KBM-7 (cell line): ENCODE measurements around the gene CASP1.
"Not testable (repeated sequence)": the region's sequence is repeated elsewhere in the genome, so short reads cannot be mapped to it uniquely, and the experiment has no call there.

Source experiments
- DNase-seq: peaks from one replicate; pipeline ENCODE4 v3.0.0-alpha.2; 2015
- in situ Hi-C: fragments of 300-500 bp; cut with MboI; formaldehyde crosslinking; loops from 2 replicates; pipeline ENCODE4 v1.14.3; 2020; ENCODE audit warnings: low sequenced_read_pairs, low pct_unique_long_range_greater_than_20kb, mixed read lengths

CASP1 gene

DNA sequence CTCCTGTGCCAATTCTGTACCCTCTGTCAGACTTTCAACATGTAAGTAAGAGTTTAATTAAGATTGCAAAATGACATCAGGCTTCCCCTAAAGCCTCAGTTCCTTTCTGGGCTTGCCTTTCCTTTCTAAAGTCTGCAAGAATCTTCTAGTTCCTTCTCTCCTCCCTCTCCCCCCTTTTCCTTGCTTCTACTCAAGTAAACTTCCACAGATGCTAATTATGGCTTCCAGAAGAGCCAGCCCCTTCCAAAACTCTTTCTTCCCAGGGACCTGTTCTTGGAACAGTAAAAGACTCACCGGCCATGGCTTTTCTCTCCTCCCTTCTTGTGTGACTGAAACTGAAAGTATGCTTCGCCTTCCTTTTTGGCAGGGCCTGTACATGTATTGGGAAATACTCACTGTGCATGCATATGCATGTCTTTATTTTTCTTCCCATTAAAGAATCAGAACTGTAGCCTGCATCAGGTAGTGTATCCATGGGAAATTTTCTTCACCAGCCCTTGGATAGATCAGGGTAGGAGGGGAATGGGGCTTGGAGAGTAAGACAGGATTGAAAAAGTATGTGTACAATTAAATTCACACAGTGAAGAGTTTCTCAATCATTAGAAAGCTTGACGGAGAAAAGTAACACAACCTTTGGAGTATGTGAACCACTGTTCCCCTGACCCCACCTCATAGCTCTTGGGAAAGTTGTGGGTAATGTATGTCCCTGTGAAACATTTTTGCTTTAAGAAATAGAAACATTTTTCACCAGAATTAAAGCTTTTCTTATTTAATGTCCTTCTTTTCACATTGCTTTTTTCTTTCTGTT is at the start of gene CASP1:
TSS of gene CASP1 (minus strand) at position 332 of the 808 bp plus-strand sequence. CDS start at position 301, 31 bp downstream.
- in situ Hi-C loops = no loop called here
- DNase-seq = peak; percentile 41

GRCh38 chr11:105081412-105082150 is 46.6 kb upstream of the CASP1 start:
- in situ Hi-C loops = no loop called here
- DNase-seq = no peak

- in situ Hi-C loops = not testable (repeated sequence)
- DNase-seq = peak; percentile 4
Measured at GRCh38 chr11:105080171-105080906, 45.4 kb upstream of the CASP1 start.

DNA sequence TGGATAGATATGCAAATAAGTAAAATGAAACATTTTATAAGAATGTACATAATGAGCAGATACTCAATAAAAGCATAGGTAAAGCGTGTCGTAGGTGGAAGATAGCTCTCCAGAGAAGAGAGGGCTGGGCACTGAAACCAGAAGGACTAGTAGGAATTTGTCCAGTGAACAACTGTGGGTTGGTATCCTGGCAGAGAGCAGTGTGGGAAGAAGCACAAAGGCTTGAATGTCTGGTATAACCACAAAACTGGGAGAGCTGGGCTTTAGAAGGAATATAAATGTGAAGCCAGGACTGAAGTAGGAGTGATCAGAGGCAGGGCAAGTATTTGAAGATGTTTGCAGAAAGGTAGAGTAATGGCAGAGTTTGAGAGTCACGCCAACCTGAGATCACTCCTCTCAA is 43.3 kb upstream of the CASP1 start:
- in situ Hi-C loops = no loop called here
- DNase-seq = no peak

DNA sequence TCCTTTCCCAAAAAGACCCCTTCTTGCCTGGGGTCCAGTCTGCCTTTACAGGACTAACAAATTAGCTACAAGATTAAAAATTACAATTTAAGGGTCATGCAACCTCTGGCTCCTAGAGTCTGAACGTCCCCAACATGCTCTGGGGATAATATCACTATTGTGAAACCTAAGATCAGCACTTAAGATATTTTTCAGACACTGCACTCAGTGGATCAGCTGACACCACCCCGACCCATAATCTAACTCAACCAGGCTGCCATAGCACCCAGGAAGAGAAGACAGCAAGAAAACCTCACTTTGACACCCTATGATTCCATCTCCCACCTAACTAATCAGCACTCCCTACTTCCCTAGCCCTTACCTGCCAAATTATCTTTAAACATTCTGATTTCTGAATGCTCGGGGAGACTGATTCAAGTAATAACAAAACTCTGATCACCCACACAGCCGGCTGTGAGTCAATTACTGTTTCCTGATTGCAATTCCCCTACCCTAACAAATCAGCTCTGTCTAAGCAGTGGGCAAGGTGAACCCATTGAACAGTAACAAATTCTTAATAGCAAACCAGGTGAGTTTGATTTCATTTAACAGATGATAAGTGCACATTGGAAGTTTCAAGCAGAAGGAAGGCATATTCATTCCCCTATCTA is 42.3 kb upstream of the CASP1 start:
- in situ Hi-C loops, DNase-seq: not testable (repeated sequence)

DNA sequence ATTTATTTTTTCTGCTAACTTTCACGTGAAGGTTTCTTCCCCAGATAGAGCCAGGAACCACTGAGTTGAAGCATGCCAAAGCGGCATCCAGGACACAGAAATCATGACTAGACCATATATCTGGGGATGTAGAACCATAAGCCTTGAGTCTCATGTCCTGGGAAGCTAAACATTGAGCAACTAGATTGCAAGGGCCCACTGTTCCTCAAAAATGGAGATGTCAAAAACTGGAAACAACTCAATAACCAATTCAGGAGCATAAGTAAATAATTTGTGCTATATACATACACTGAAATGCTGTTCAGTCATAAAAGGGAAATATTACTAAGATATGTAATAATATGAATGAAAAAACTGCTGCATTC is 39.2 kb upstream of the CASP1 start:
- no peak for DNase-seq
- in situ Hi-C loops = no loop called here

DNA sequence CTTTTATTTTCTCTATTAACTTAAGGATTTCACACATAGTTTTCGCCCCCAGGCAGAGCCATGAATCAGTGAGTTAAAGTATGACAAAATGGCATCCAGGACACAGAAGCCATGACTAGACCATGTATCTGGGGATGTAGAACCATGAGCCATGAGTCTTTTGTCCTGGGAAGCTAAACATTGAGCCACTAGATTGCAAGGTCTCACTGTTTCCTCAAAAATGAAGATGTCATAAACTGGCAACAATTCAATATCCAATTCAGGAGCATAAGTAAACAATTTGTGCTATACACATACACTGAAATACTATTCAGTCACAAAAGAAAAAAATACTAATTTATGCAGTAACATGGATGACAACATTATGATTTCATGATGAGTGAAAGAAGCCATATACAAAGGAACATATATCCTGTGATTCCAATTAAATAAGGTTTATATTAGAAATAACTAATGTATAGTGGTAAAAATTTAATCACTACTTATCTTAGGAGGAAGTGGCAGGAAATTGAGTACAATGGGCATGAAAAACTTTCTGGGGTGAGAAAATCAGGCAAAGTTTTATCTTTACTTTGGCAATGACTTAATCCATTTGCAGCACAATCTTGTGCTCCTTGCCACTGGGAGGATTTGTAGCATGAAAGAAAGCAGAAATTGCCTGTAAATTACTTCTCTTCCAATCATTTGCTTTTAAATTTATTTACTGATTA is 38.7 kb upstream of the CASP1 start:
- no peak for DNase-seq
- in situ Hi-C loops = no loop called here

- in situ Hi-C loops, DNase-seq: not testable (repeated sequence)
Measured at GRCh38 chr11:105072080-105072479, 37.1 kb upstream of the CASP1 start.

DNA sequence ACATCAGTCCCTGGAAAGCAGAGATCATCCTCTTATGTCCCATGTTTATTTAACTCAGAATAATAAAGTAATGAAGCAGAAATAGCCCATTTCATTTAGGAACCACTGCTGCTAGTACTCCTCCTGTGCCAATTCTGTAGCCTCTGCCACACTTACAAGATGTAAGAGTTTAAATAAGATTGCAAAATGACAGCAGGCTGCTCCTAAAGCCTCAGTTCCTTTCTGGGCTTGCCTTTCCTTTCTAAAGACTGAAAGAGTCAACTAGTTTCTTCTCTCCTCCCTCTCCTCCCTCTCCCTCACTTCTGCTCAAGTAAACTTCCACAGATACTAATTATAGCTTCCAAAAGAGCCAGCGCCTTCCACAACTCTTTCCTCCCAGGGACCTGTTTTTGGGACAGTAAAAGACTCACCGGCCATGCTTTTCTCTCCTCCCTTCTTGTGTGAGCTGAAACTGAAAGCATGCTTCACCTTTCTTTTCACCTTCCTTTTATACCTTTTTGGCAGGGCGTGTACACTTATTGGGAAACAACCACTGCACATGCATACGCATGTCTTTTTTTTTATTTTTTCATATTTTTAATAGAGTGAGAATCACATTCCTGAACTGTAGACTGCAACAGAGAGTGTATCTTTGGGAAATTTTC is 36.3 kb upstream of the CASP1 start:
- DNase-seq = no peak
- in situ Hi-C loops = no loop called here

GRCh38 chr11:105070306-105070705 is 35.4 kb upstream of the CASP1 start:
- in situ Hi-C loops = no loop called here
- DNase-seq = no peak

DNA sequence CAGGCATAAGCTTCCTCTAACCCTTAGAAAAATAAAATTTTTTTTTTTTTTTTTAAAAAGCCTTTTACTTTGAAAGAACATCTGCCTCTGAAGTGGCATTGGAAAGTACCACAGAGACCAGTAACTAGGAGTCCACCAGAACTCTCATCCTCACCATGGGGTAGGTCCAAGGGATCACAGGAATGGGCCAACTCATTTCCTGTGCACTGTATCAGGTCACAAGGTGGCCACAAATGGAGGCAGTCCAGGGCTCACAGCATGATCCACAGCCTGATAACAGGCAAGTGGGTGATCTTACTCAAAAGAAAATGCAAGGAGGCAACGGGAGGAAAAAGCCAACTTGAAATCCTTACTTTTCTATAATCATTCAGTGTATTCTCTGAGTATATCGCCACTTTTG is 34.8 kb upstream of the CASP1 start:
- DNase-seq, in situ Hi-C loops: not testable (repeated sequence)

- DNase-seq, in situ Hi-C loops: not testable (repeated sequence)
Measured at GRCh38 chr11:105063245-105063941, 28.4 kb upstream of the CASP1 start.

DNA sequence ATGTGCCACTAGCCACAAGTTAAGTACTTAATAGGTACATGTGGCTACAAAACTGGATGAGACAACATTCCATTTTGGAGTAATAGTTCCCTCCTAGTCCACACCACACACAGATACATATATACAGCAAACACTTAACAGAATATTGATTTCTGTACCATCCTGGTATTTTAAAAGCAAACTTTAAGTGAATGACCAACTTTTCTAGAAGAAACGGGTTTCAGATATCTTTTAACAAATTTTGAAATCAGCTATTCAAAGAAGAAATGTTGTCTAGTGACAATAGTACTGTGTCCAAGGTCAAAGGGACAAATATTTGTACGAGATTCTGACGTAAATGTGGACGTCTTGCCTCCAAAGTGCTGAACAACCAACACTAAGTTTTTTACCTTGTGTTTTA is 22.5 kb upstream of the CASP1 start:
- in situ Hi-C loops = no loop called here
- no peak for DNase-seq

- in situ Hi-C loops = no loop called here
- no peak for DNase-seq
Measured at GRCh38 chr11:105056446-105056845, 21.5 kb upstream of the CASP1 start.

GRCh38 chr11:105054723-105055493 is 20.0 kb upstream of the CASP1 start:
- in situ Hi-C loops = no loop called here
- DNase-seq = no peak

- in situ Hi-C loops = no loop called here
- no peak for DNase-seq
Measured at GRCh38 chr11:105052487-105052886, 17.5 kb upstream of the CASP1 start.

GRCh38 chr11:105051559-105051958 is 16.6 kb upstream of the CASP1 start:
- DNase-seq = no peak
- in situ Hi-C loops = no loop called here
